ENCODE results near the gene MAPKAP1.
"Not testable (repeated sequence)": the region's sequence is repeated elsewhere in the genome, so short reads cannot be mapped to it uniquely, and the experiment has no call there.

The MAPKAP1 gene

GRCh38 chr9:125705893-125706292 lies 1.1 kb downstream of the MAPKAP1 start:
- no peak overlapping the region for H3K27ac ChIP-seq (ENCODE audit: low read depth, low read length)
- no peak overlapping the region for H3K9ac ChIP-seq (ENCODE audit: low read length)
- no peaks in the 10 kb centered on the region for H3K36me3 ChIP-seq (ENCODE audit: control insufficient read depth, insufficient read depth, low read length)
- H3K4me3 ChIP-seq (ENCODE audit: low read length) = no peak overlapping the region
- H3K4me1 ChIP-seq (ENCODE audit: control insufficient read depth, insufficient read depth, low read length) = peaks cover 4% of the 10 kb centered on the region
- H3K27me3 ChIP-seq (ENCODE audit: control insufficient read depth, insufficient read depth, low read length) = no peaks in the 10 kb centered on the region

- H3K36me3 ChIP-seq (ENCODE audit: control insufficient read depth, insufficient read depth, low read length) = no peaks in the 10 kb centered on the region
- no peak overlapping the region for H3K27ac ChIP-seq (ENCODE audit: low read depth, low read length)
- H3K27me3 ChIP-seq (ENCODE audit: control insufficient read depth, insufficient read depth, low read length) = no peaks in the 10 kb centered on the region
- H3K4me3 ChIP-seq (ENCODE audit: low read length) = no peak overlapping the region
- H3K9ac ChIP-seq (ENCODE audit: low read length) = no peak overlapping the region
- H3K4me1 ChIP-seq (ENCODE audit: control insufficient read depth, insufficient read depth, low read length) = peaks cover 4% of the 10 kb centered on the region
Observed at GRCh38 chr9:125703662-125704061, 3.3 kb downstream of the MAPKAP1 start.

GRCh38 chr9:125701351-125701750 lies 5.7 kb downstream of the MAPKAP1 start:
- H3K4me3 ChIP-seq (ENCODE audit: low read length) = no peak overlapping the region
- no peak overlapping the region for H3K9ac ChIP-seq (ENCODE audit: low read length)
- no peaks in the 10 kb centered on the region for H3K4me1 ChIP-seq (ENCODE audit: control insufficient read depth, insufficient read depth, low read length)
- no peak overlapping the region for H3K27ac ChIP-seq (ENCODE audit: low read depth, low read length)
- no peaks in the 10 kb centered on the region for H3K36me3 ChIP-seq (ENCODE audit: control insufficient read depth, insufficient read depth, low read length)
- no peaks in the 10 kb centered on the region for H3K27me3 ChIP-seq (ENCODE audit: control insufficient read depth, insufficient read depth, low read length)

DNA sequence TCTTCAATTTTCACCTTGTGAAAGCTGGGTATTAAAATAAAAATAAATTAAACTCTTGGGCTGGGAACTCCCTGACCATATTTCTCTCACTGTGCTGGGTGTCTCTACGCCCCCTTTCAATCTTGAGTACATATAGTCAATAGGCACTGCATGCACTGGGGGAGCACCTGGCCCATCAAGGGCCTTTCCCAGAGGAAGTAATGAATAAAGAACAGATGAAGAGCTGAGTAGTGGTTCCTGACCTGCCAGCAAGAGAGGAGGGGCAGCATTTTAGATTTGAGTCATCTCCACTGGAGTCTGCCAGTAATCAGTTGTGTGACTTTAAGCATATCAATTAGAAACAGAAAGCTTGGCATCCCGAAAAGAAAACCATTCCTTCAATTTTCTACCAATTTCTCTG lies 6.2 kb downstream of the MAPKAP1 start:
- H3K9ac ChIP-seq (ENCODE audit: low read length) = no peak overlapping the region
- no peak overlapping the region for H3K27ac ChIP-seq (ENCODE audit: low read depth, low read length)
- no peaks in the 10 kb centered on the region for H3K27me3 ChIP-seq (ENCODE audit: control insufficient read depth, insufficient read depth, low read length)
- H3K4me3 ChIP-seq (ENCODE audit: low read length) = no peak overlapping the region
- no peaks in the 10 kb centered on the region for H3K36me3 ChIP-seq (ENCODE audit: control insufficient read depth, insufficient read depth, low read length)
- H3K4me1 ChIP-seq (ENCODE audit: control insufficient read depth, insufficient read depth, low read length) = no peaks in the 10 kb centered on the region

DNA sequence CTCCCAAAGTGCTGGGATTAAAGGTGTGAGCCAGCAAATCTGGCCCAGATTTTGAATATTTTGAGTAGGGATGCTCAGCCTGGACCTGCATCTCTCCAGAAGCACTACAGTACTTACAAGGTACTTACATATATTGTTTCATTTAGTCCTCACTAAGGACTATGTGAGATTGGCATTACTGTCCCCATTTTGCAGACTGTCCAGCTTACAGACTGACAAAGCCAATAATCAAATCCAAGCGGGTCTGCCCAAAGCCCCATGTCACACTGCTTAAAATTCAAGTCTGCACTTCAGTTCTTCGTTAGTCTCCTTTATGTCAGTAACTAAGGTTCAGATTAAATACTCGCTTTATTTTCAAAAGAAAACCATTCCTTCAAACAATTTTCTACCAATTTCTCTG lies 7.1 kb downstream of the MAPKAP1 start:
- Histone ChIP-seq H3K27ac (ENCODE audit: low read depth, low read length) (no peak overlapping the region), H3K4me3 (ENCODE audit: low read length) (no peak overlapping the region), H3K4me1 (ENCODE audit: control insufficient read depth, insufficient read depth, low read length) (no peaks in the 10 kb centered on the region), H3K9ac (ENCODE audit: low read length) (no peak overlapping the region), H3K36me3 (ENCODE audit: control insufficient read depth, insufficient read depth, low read length) (no peaks in the 10 kb centered on the region), H3K27me3 (ENCODE audit: control insufficient read depth, insufficient read depth, low read length) (no peaks in the 10 kb centered on the region)

DNA sequence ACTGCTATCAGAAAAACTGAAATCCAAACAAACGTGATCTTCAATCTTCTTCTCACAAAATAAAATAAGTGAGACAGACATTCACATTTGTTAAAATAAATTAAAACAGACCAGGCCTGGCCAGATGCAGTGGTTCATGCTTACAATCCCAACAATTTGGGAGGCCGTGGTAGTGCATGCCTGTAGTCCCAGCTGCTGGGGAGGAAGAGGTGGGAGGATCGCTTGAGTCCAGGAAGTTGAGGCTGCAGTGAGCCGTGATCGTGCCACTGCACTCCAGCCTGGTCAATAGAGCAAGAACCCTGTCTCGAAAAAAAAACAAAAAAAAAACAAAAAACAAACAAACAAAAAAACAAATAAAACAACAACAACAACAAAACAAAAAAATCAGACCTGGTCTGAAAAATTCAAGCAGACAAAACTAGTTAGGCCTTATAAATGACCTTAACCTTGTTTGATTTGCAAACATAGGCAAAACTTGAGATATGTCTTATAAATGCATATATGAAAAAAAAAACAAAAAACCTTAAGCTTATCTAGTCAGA lies 10.8 kb downstream of the MAPKAP1 start:
- Histone ChIP-seq H3K4me1 (ENCODE audit: control insufficient read depth, insufficient read depth, low read length) (no peaks in the 10 kb centered on the region), H3K27me3 (ENCODE audit: control insufficient read depth, insufficient read depth, low read length) (no peaks in the 10 kb centered on the region), H3K4me3 (ENCODE audit: low read length) (no peak overlapping the region), H3K36me3 (ENCODE audit: control insufficient read depth, insufficient read depth, low read length) (no peaks in the 10 kb centered on the region), H3K9ac (ENCODE audit: low read length) (no peak overlapping the region), H3K27ac (ENCODE audit: low read depth, low read length) (no peak overlapping the region)

- H3K36me3 ChIP-seq (ENCODE audit: control insufficient read depth, insufficient read depth, low read length); H3K27ac ChIP-seq (ENCODE audit: low read depth, low read length); H3K4me1 ChIP-seq (ENCODE audit: control insufficient read depth, insufficient read depth, low read length); H3K9ac ChIP-seq (ENCODE audit: low read length); H3K27me3 ChIP-seq (ENCODE audit: control insufficient read depth, insufficient read depth, low read length); H3K4me3 ChIP-seq (ENCODE audit: low read length): not testable (repeated sequence)
Observed at GRCh38 chr9:125695548-125695947, 11.5 kb downstream of the MAPKAP1 start.

- no peak overlapping the region for H3K9ac ChIP-seq (ENCODE audit: low read length)
- H3K4me3 ChIP-seq (ENCODE audit: low read length) = no peak overlapping the region
- H3K36me3 ChIP-seq (ENCODE audit: control insufficient read depth, insufficient read depth, low read length) = no peaks in the 10 kb centered on the region
- no peaks in the 10 kb centered on the region for H3K27me3 ChIP-seq (ENCODE audit: control insufficient read depth, insufficient read depth, low read length)
- H3K27ac ChIP-seq (ENCODE audit: low read depth, low read length) = no peak overlapping the region
- H3K4me1 ChIP-seq (ENCODE audit: control insufficient read depth, insufficient read depth, low read length) = no peaks in the 10 kb centered on the region
Observed at GRCh38 chr9:125694478-125694877, 12.5 kb downstream of the MAPKAP1 start.

GRCh38 chr9:125693492-125693891 lies 13.5 kb downstream of the MAPKAP1 start:
- H3K4me3 ChIP-seq (ENCODE audit: low read length); H3K27me3 ChIP-seq (ENCODE audit: control insufficient read depth, insufficient read depth, low read length); H3K36me3 ChIP-seq (ENCODE audit: control insufficient read depth, insufficient read depth, low read length); H3K9ac ChIP-seq (ENCODE audit: low read length); H3K27ac ChIP-seq (ENCODE audit: low read depth, low read length); H3K4me1 ChIP-seq (ENCODE audit: control insufficient read depth, insufficient read depth, low read length): not testable (repeated sequence)

DNA sequence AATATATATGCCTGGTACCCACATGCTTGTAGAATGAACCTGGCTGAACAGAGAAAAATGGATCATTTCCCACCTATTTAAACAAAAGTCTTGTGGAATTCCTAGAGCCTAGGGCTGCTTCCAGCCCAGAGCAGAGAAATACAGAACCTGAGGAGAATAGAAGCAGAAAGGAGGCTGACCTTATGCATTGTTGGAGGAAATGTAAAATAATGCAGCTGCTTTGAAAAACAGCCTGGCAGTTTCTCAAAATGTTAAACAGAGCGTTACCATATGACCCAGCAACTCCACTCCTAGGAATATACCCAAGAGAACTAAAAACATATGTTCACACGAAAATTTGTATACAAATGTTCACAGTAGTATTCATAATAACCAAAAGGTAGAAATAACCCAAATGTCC lies 15.1 kb downstream of the MAPKAP1 start:
- Histone ChIP-seq H3K36me3 (ENCODE audit: control insufficient read depth, insufficient read depth, low read length) (no peaks in the 10 kb centered on the region), H3K27ac (ENCODE audit: low read depth, low read length) (no peak overlapping the region), H3K4me3 (ENCODE audit: low read length) (no peak overlapping the region)

DNA sequence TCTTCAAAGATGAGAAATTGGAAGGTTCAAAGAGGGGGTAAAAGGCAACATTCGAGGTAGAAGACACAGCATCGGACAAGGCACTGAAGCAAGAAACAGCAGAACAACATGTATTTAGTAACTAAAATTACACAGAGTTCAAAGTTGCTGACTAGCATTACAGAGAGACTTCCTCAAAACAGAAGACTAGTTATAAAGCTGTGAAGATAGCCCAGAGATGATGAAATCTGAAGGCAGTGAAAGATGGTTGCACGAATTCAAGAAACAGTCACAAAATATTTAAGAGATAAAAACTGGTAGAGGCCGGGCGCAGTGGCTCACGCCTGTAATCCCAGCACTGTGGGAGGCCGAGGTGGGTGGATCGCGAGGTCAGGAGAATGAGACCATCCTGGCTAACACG lies 16.3 kb downstream of the MAPKAP1 start:
- H3K4me1 ChIP-seq (ENCODE audit: control insufficient read depth, insufficient read depth, low read length) = no peaks in the 10 kb centered on the region
- H3K27ac ChIP-seq (ENCODE audit: low read depth, low read length) = no peak overlapping the region
- no peaks in the 10 kb centered on the region for H3K27me3 ChIP-seq (ENCODE audit: control insufficient read depth, insufficient read depth, low read length)
- no peak overlapping the region for H3K4me3 ChIP-seq (ENCODE audit: low read length)
- H3K9ac ChIP-seq (ENCODE audit: low read length) = no peak overlapping the region
- H3K36me3 ChIP-seq (ENCODE audit: control insufficient read depth, insufficient read depth, low read length) = no peaks in the 10 kb centered on the region

More for the DNA sequence above, 15.1 kb downstream of the MAPKAP1 start:
- Histone ChIP-seq H3K27me3 (ENCODE audit: control insufficient read depth, insufficient read depth, low read length) (no peaks in the 10 kb centered on the region), H3K4me1 (ENCODE audit: control insufficient read depth, insufficient read depth, low read length) (no peaks in the 10 kb centered on the region), H3K9ac (ENCODE audit: low read length) (no peak overlapping the region)

GRCh38 chr9:125687163-125687863 lies 19.7 kb downstream of the MAPKAP1 start:
- no peaks in the 10 kb centered on the region for H3K4me1 ChIP-seq (ENCODE audit: control insufficient read depth, insufficient read depth, low read length)
- no peaks in the 10 kb centered on the region for H3K27me3 ChIP-seq (ENCODE audit: control insufficient read depth, insufficient read depth, low read length)
- H3K4me3 ChIP-seq (ENCODE audit: low read length) = no peak overlapping the region
- H3K9ac ChIP-seq (ENCODE audit: low read length) = no peak overlapping the region
- H3K27ac ChIP-seq (ENCODE audit: low read depth, low read length) = no peak overlapping the region
- H3K36me3 ChIP-seq (ENCODE audit: control insufficient read depth, insufficient read depth, low read length) = no peaks in the 10 kb centered on the region

DNA sequence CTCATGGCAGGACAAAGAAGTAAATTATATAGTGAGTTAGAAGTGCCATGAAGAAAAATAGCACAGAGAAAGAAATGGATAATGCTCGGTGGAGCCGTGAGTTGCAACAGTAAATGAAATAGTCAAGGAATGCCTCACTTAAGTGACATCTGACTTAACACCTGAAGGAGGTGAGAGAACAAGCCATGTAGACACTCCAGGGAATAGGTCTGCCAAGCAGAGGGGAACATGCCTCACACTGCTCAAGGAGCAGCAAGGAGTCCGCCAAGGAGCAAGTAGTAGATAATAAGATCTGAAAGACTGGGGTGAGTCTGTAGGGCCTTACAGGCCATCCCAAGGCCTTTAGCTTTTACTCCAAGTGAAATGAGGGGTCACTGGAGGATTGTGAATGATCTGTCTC lies 21.8 kb downstream of the MAPKAP1 start:
- Histone ChIP-seq H3K4me3 (ENCODE audit: low read length) (no peak overlapping the region), H3K9ac (ENCODE audit: low read length) (no peak overlapping the region), H3K36me3 (ENCODE audit: control insufficient read depth, insufficient read depth, low read length) (no peaks in the 10 kb centered on the region), H3K4me1 (ENCODE audit: control insufficient read depth, insufficient read depth, low read length) (no peaks in the 10 kb centered on the region), H3K27ac (ENCODE audit: low read depth, low read length) (no peak overlapping the region), H3K27me3 (ENCODE audit: control insufficient read depth, insufficient read depth, low read length) (no peaks in the 10 kb centered on the region)
